Measurements from ENCODE around the gene SPRR4.

SPRR4 gene

GRCh38 chr1:152970495-152970894 lies at the start of gene SPRR4:
TSS of gene SPRR4 (plus strand) at chr1:152970648. CDS start at chr1:152971891, 1,243 bp downstream.
- DNase-seq: no peak

- DNase-seq: no peak
These were observed 46.3 kb upstream of the SPRR4 start for GRCh38 chr1:152924191-152924590.

GRCh38 chr1:152926091-152926490 lies 44.4 kb upstream of the SPRR4 start:
- DNase-seq: no peak

GRCh38 chr1:152928671-152929070 lies 41.8 kb upstream of the SPRR4 start:
- DNase-seq: no peak

- DNase-seq: no peak
These were observed 38.2 kb upstream of the SPRR4 start for GRCh38 chr1:152932170-152932811.

GRCh38 chr1:152933196-152933595 lies 37.3 kb upstream of the SPRR4 start:
- DNase-seq: no peak

- DNase-seq: no peak
These were observed 29.8 kb upstream of the SPRR4 start for GRCh38 chr1:152940614-152941013.

- DNase-seq: no peak
These were observed 29.3 kb upstream of the SPRR4 start for GRCh38 chr1:152941037-152941711.

GRCh38 chr1:152942161-152942560 lies 28.3 kb upstream of the SPRR4 start:
- DNase-seq: no peak

GRCh38 chr1:152946248-152946647 lies 24.2 kb upstream of the SPRR4 start:
- no peak for DNase-seq

GRCh38 chr1:152946651-152947256 lies 23.7 kb upstream of the SPRR4 start, which contains the start of gene SPRR5:
TSS of gene SPRR5 (plus strand) at chr1:152947206. CDS start at chr1:152948555, 1,349 bp downstream.
- DNase-seq: no peak

GRCh38 chr1:152951711-152952110 lies 18.7 kb upstream of the SPRR4 start:
- no peak for DNase-seq

GRCh38 chr1:152953761-152954160 lies 16.7 kb upstream of the SPRR4 start:
- DNase-seq: no peak

GRCh38 chr1:152954436-152954835 lies 16.0 kb upstream of the SPRR4 start:
- no peak for DNase-seq

GRCh38 chr1:152957561-152957960 lies 12.9 kb upstream of the SPRR4 start:
- no peak for DNase-seq

GRCh38 chr1:152959273-152959672 lies 11.2 kb upstream of the SPRR4 start:
- no peak for DNase-seq

- no peak for DNase-seq
These were observed 10.5 kb upstream of the SPRR4 start for GRCh38 chr1:152959801-152960451.

GRCh38 chr1:152960452-152961044 lies 9.9 kb upstream of the SPRR4 start:
- DNase-seq: no peak

- DNase-seq: no peak
These were observed 9.1 kb upstream of the SPRR4 start for GRCh38 chr1:152961226-152961891.

GRCh38 chr1:152962876-152963415 lies 7.5 kb upstream of the SPRR4 start:
- DNase-seq: no peak

- no peak for DNase-seq
These were observed 5.9 kb upstream of the SPRR4 start for GRCh38 chr1:152964536-152964935.

- no peak for DNase-seq
These were observed 4.6 kb upstream of the SPRR4 start for GRCh38 chr1:152965853-152966252.

Data from NCI-H526 treated with DMSO at 0.1 percent for 48 hours (cell line).